Inflammatory macrophage (primary cell): ENCODE data around the gene TOB1.
"Not testable (repeated sequence)": the region's sequence is repeated elsewhere in the genome, so short reads cannot be mapped to it uniquely, and the experiment has no call there.

Experiments
- DNase-seq, 2 donors: peaks; one replicate each; pipeline ENCODE4 v3.0.0-alpha.2; 2020 to 2022

The TOB1 gene

GRCh38 chr17:50894513-50894912, 28.4 kb upstream of the TOB1 start:
- DNase-seq: not testable (repeated sequence)

- peak; percentile 27 to 57 for DNase-seq
These were observed 27.2 kb upstream of the TOB1 start for GRCh38 chr17:50893183-50893993.

GRCh38 chr17:50892101-50892776, 26.1 kb upstream of the TOB1 start:
- no peak for DNase-seq

- no peak for DNase-seq
These were observed 25.4 kb upstream of the TOB1 start for GRCh38 chr17:50891577-50891989.

GRCh38 chr17:50890675-50891516, 24.7 kb upstream of the TOB1 start:
- no peak for DNase-seq

GRCh38 chr17:50889528-50890118, 23.5 kb upstream of the TOB1 start:
- no peak for DNase-seq

- no peak for DNase-seq
These were observed 21.6 kb upstream of the TOB1 start for GRCh38 chr17:50887705-50888245.

- DNase-seq: peak in 1 of 2 donors; percentile 19
These were observed 18.5 kb upstream of the TOB1 start for GRCh38 chr17:50884439-50885311.

GRCh38 chr17:50883850-50884438, 17.8 kb upstream of the TOB1 start:
- DNase-seq: peak; percentile 74 to 82

- DNase-seq: no peak
These were observed 16.7 kb upstream of the TOB1 start for GRCh38 chr17:50882851-50883250.

GRCh38 chr17:50881182-50881581, 15.0 kb upstream of the TOB1 start:
- DNase-seq: no peak

GRCh38 chr17:50879086-50879485, 12.9 kb upstream of the TOB1 start:
- DNase-seq: no peak

- no peak for DNase-seq
These were observed 11.7 kb upstream of the TOB1 start for GRCh38 chr17:50877838-50878237.

- not testable (repeated sequence) for DNase-seq
These were observed 10.9 kb upstream of the TOB1 start for GRCh38 chr17:50877042-50877441.

GRCh38 chr17:50875074-50875473, 8.9 kb upstream of the TOB1 start:
- no peak for DNase-seq

- DNase-seq: peak; percentile 43 to 58
These were observed 6.7 kb upstream of the TOB1 start for GRCh38 chr17:50872710-50873424.

- DNase-seq: no peak
These were observed 5.7 kb upstream of the TOB1 start for GRCh38 chr17:50871898-50872297.

- DNase-seq: no peak
These were observed 5.2 kb upstream of the TOB1 start for GRCh38 chr17:50871364-50871763.

GRCh38 chr17:50868602-50869001, 2.4 kb upstream of the TOB1 start:
- DNase-seq: no peak

- DNase-seq: no peak
These were observed 1.9 kb upstream of the TOB1 start for GRCh38 chr17:50868140-50868438.
